GM03348 (cell line): ENCODE results near the gene ZGPAT.

Experiments used
- DNase-seq: peaks from one replicate; pipeline ENCODE4 v3.0.0; 2012; ENCODE audit warnings: low spot score

ZGPAT gene

DNA sequence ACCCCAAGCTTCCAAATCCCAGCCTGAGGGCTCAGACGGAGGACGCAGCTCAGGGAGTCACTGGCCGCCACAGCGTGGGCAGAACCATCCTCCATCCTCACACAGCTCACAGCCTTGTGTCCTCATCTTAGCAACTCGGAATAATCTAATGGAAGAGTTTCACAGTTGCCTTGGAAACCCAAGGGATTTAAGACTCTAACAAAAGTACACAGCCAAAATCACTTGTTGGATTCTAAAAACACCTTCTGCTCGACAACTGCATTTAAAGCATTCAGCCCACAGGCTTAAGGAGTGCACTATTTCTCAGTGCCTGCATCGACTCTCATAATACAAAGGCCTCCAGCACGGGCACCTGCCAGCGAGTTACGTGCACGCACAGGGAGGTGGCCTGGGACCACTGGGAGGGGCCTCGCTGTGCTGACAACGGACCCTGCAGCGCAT is 77.9 kb downstream of the ZGPAT start:
- DNase-seq, result no peak
